ENCODE data around the gene CLIP4. TPM values are rescaled to one million over a fixed set of nuclear protein-coding genes. Genes with fewer than 3 reads are reported as not detected.
A peak's percentile ranks its signal among the peaks of the same experiment; 100 is the strongest.

Gene CLIP4
- total RNA-seq, 1 experiment from 2014 or later = 1.2 TPM

DNA sequence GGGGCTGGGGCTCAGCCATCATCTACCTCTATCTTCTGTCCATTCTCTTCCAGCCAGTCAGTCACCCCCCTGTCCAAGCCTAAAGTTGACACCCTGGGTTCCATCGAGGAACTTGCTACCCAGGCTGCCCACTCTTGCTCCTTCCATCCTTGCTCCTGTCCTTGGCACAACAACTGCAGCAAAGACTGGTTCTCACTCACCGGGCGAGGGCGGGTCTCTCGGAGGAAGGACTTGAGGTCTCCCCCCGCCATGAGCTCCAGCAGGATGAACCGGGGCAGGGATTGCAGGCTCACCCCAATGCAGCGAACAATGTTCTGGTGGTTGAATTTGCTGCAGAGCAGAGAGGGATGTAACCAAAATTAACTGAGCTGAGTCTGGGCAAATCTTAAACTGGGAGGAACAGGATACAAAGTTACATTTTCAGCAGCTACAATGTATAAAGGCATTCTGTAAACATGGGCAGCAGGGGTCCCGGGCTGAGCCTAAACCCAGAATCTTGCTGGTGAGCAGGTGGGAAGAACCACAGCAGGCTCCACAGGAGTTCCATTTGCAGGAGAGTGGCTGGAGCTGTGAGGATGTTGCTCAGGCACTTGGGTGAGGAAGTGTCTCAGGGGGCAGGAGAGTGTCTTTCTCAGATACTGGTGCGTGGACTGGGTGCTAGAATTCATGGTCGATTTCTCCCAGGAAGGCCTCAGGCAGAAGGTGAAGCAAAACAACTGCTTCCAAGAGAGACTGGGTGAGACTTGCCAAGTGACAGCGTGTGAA, 105.5 kb downstream of the CLIP4 start:
- no peak for DNase-seq

DNA sequence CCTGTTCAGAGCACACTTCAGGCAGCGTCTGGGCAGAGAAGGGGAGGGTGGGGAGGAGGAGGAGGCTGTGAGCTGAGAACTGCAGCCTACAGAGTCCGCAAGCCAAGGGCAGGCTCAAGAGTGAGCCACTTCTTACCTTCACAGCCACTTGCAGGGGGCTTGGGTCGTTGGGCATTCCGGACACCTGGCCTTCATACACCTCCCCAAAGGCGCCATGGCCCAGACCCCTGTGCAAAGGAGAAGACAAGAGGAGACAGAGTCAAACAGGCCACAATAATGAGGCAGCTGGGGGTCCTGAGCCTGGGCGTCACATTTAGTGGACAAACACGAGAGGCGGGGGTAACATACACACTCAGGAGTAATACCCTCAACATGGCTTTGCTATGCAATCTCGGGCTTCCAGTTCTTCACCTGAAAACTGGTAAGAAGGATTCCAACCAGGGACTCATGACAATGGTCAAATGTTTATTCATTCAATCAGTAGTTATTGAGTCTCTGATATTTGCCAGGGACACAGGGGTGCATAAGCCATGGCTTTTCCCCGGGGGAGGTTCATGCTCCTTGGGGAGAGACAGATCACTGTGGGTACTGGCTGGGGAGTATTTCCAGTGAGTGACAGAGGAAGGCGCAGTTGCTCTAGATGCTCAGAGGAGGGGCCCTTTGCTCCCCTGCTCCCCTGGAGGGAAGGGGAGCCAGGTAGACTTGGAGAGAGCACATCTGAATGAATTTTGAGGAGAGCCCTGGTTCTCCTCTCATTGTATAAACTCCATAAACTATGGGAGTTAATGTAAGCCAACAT, 107.4 kb downstream of the CLIP4 start:
- Mint-ChIP-seq H3K27me3 (ENCODE audit: insufficient read depth, unreplicated experiment) (peaks cover 6% of the 10 kb centered on the region), H3K36me3 (ENCODE audit: insufficient read depth, unreplicated experiment) (no peaks in the 10 kb centered on the region), H3K4me1 (ENCODE audit: low read depth, unreplicated experiment) (no peaks in the 10 kb centered on the region), H3K9me3 (ENCODE audit: unreplicated experiment) (no peaks in the 10 kb centered on the region), H3K4me3 (ENCODE audit: unreplicated experiment) (no peak overlapping the region), H3K27ac (ENCODE audit: unreplicated experiment) (no peak overlapping the region)
- intact Hi-C loops (cut with micrococcal nuclease; ENCODE audit: unreplicated experiment) = no loop called here
- no TSS peak for BruUV-seq (replicated peaks)
- no peak overlapping the region for H3K4me3 ChIP-seq (ENCODE audit: low read depth, low read length)
- H3K4me1 ChIP-seq = no peaks in the 10 kb centered on the region
- ChIA-PET CTCF (no interaction called here), POLR2A (no interaction called here)
- H3K36me3 ChIP-seq (ENCODE audit: control insufficient read depth, insufficient read depth, low read length) = no peaks in the 10 kb centered on the region
- no peaks in the 10 kb centered on the region; the same call in 1 of the 2 replicates for H3K27me3 ChIP-seq (replicated peaks; ENCODE audit: control insufficient read depth, insufficient read depth, low read length)
- TF ChIP-seq, protein P1, sequence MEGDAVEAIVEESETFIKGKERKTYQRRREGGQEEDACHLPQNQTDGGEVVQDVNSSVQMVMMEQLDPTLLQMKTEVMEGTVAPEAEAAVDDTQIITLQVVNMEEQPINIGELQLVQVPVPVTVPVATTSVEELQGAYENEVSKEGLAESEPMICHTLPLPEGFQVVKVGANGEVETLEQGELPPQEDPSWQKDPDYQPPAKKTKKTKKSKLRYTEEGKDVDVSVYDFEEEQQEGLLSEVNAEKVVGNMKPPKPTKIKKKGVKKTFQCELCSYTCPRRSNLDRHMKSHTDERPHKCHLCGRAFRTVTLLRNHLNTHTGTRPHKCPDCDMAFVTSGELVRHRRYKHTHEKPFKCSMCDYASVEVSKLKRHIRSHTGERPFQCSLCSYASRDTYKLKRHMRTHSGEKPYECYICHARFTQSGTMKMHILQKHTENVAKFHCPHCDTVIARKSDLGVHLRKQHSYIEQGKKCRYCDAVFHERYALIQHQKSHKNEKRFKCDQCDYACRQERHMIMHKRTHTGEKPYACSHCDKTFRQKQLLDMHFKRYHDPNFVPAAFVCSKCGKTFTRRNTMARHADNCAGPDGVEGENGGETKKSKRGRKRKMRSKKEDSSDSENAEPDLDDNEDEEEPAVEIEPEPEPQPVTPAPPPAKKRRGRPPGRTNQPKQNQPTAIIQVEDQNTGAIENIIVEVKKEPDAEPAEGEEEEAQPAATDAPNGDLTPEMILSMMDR (IDR thresholded peaks at IDR 0.05; ENCODE audit: insufficient read depth in 1 of 2, low read depth in 1 of 2, low read length in 1 of 2, severe bottlenecking in 1 of 2, unreplicated experiment in 1 of 2) = no peak
- no peaks in the 10 kb centered on the region for H3K9me3 ChIP-seq
- DNase-seq = no peak

More for the DNA sequence above, 105.5 kb downstream of the CLIP4 start:
- CTCF ChIA-PET = no interaction called here
- Histone ChIP-seq H3K4me1 (no peaks in the 10 kb centered on the region), H3K9me3 (no peaks in the 10 kb centered on the region), H3K36me3 (ENCODE audit: control insufficient read depth, insufficient read depth, low read length) (no peaks in the 10 kb centered on the region), H3K4me3 (ENCODE audit: low read depth, low read length) (no peak overlapping the region), H3K27me3 (replicated peaks; ENCODE audit: control insufficient read depth, insufficient read depth, low read length) (no peaks in the 10 kb centered on the region)
- Mint-ChIP-seq H3K27me3 (ENCODE audit: insufficient read depth, unreplicated experiment) (peaks cover 6% of the 10 kb centered on the region), H3K4me3 (ENCODE audit: unreplicated experiment) (no peak overlapping the region), H3K36me3 (ENCODE audit: insufficient read depth, unreplicated experiment) (no peaks in the 10 kb centered on the region), H3K27ac (ENCODE audit: unreplicated experiment) (no peak overlapping the region), H3K4me1 (ENCODE audit: low read depth, unreplicated experiment) (no peaks in the 10 kb centered on the region), H3K9me3 (ENCODE audit: unreplicated experiment) (no peaks in the 10 kb centered on the region)
- TF ChIP-seq, protein P1 (IDR thresholded peaks at IDR 0.05; ENCODE audit: insufficient read depth in 1 of 2, low read depth in 1 of 2, low read length in 1 of 2, severe bottlenecking in 1 of 2, unreplicated experiment in 1 of 2) = no peak
- no TSS peak for BruUV-seq (replicated peaks)
- intact Hi-C loops (cut with micrococcal nuclease; ENCODE audit: unreplicated experiment) = no loop called here
- POLR2A ChIA-PET = no interaction called here

DNA sequence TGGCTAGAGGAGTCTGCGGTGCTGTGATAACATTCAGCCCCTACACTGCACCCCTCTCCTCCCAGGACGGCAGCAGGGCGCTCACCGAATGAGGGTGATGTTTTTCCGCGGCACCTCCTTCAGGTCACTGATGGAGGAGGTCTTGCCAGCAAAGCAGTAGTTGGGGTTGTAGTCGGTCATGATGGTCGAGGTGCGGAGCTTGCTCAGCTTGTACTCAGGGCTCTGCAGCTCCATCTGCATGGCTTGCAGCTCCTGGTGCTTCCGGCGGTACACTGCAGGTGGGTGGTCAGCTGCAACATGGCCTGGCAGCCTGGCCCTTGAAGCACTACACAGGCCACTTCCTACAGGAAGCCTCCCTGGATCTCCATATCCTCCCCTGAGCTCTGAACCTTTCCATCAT, 108.0 kb downstream of the CLIP4 start:
- Histone ChIP-seq H3K27me3 (replicated peaks; ENCODE audit: control insufficient read depth, insufficient read depth, low read length) (no peaks in the 10 kb centered on the region; the same call in 1 of the 2 replicates), H3K4me3 (ENCODE audit: low read depth, low read length) (no peak overlapping the region), H3K36me3 (ENCODE audit: control insufficient read depth, insufficient read depth, low read length) (no peaks in the 10 kb centered on the region), H3K9me3 (no peaks in the 10 kb centered on the region), H3K4me1 (no peaks in the 10 kb centered on the region)
- intact Hi-C loops (cut with micrococcal nuclease; ENCODE audit: unreplicated experiment) = no loop called here
- H3K36me3 Mint-ChIP-seq (ENCODE audit: insufficient read depth, unreplicated experiment) = no peaks in the 10 kb centered on the region
- POLR2A ChIA-PET = no interaction called here
- H3K4me1 Mint-ChIP-seq (ENCODE audit: low read depth, unreplicated experiment) = no peaks in the 10 kb centered on the region
- CTCF ChIA-PET = no interaction called here
- no peaks in the 10 kb centered on the region for H3K9me3 Mint-ChIP-seq (ENCODE audit: unreplicated experiment)
- TF ChIP-seq, protein P1 (IDR thresholded peaks at IDR 0.05; ENCODE audit: insufficient read depth in 1 of 2, low read depth in 1 of 2, low read length in 1 of 2, severe bottlenecking in 1 of 2, unreplicated experiment in 1 of 2) = no peak
- BruUV-seq (replicated peaks) = no TSS peak
- H3K27ac Mint-ChIP-seq (ENCODE audit: unreplicated experiment) = no peak overlapping the region
- DNase-seq = peak in 1 of 2 experiments; percentile 5
- no peak overlapping the region for H3K4me3 Mint-ChIP-seq (ENCODE audit: unreplicated experiment)
- peaks cover 3% of the 10 kb centered on the region for H3K27me3 Mint-ChIP-seq (ENCODE audit: insufficient read depth, unreplicated experiment)

Measured in Caco-2 (cell line).